HCT116 (cell line): ENCODE measurements around the gene PXDN. TPM values are rescaled to one million over a fixed set of nuclear protein-coding genes. Genes with fewer than 3 reads are reported as not detected.

ENCODE experiments used
- ATAC-seq: fragments of 200-7000 bp; cut with Tn5 transposase; 2 replicates; pipeline ENCODE4 v1.9.1; 2020; ENCODE audit warnings: mild to moderate bottlenecking, moderate library complexity
- BruUV-seq: library from RNA; stranded (reverse); fragments of 400-500 nt; replicated peaks from 2 replicates; lab custom pipeline; 2021; lab: Mats Ljungman, UMichigan
- CTCF ChIA-PET: fragments of 300-600 bp; sonication (Branson Sonifier 250); formaldehyde crosslinking; loops from one replicate; lab custom pipeline; 2021; ENCODE audit warnings: antibody characterized with exemption; lab: Charles Lee
- POLR2A ChIA-PET: fragments of 300-600, 350-600 bp; sonication (Branson Sonifier 250); formaldehyde crosslinking; loops from one replicate; lab custom pipeline; 2021; ENCODE audit warnings: antibody characterized with exemption; lab: Charles Lee
- RAD21 ChIA-PET, 2 experiments: fragments of 300-600 bp; sonication (Branson Sonifier 250); formaldehyde crosslinking; loops; one replicate each; lab custom pipeline; 2023; ENCODE audit warnings: low total read pairs in 2 of 2; ENCODE audit not compliant: uncharacterized antibody in 2 of 2, unreplicated experiment in 2 of 2, low non-redundant PET in 1 of 2; lab: Charles Lee
- DNase-seq: peaks from one replicate; pipeline ENCODE4 v3.0.0-alpha.2; 2010; ENCODE audit warnings: low read depth, low spot score
- H2AFZ ChIP-seq: fragments of 200-600 bp; shearing (Covaris generic), sonication (generic); 2 replicates; pipeline ENCODE4 v1.6.1; 2017; ENCODE audit warnings: low read depth, mixed run types, mixed read lengths, antibody characterized with exemption, low read length; ENCODE audit not compliant: poor library complexity, severe bottlenecking
- H3K27ac ChIP-seq: 2 replicates; pipeline ENCODE4 v1.5.1; 2012; ENCODE audit warnings: low read depth, low read length
- H3K27me3 ChIP-seq: fragments of 200-600 bp; sonication (generic); 2 replicates; pipeline ENCODE4 v1.6.1; 2016; ENCODE audit warnings: mixed run types, low read length, mixed read lengths; ENCODE audit not compliant: insufficient read depth
- H3K36me3 ChIP-seq, 2 experiments: fragments of 200-500 bp in 1 of 2; fragments of 200-600 bp in 1 of 2; sonication (Bioruptor generic) in 1 of 2; sonication (generic) in 1 of 2; 2 replicates each; pipeline versions ENCODE4 v1.5.1 to v1.6.1; 2014 to 2016; ENCODE audit warnings: low read length in 2 of 2, inconsistent platforms in 1 of 2, mixed read lengths in 1 of 2, mixed run types in 1 of 2; ENCODE audit not compliant: insufficient read depth in 2 of 2, control insufficient read depth in 1 of 2
- H3K4me1 ChIP-seq, 2 experiments: fragments of 200-600 bp in 1 of 2; sonication (generic) in 1 of 2; 2 replicates each; pipeline versions ENCODE4 v1.5.1 to v1.6.1; 2012 to 2017; ENCODE audit warnings: low read length in 2 of 2, inconsistent platforms in 1 of 2, mild to moderate bottlenecking in 1 of 2, mixed read lengths in 1 of 2, mixed run types in 1 of 2, moderate library complexity in 1 of 2; ENCODE audit not compliant: insufficient read depth in 2 of 2, control insufficient read depth in 1 of 2
- H3K4me2 ChIP-seq: fragments of 200-600 bp; sonication (generic); 2 replicates; pipeline ENCODE4 v1.6.1; 2017; ENCODE audit warnings: mixed run types, low read length, mixed read lengths
- H3K4me3 ChIP-seq, 2 experiments: fragments of 200-600 bp in 1 of 2; sonication (generic) in 1 of 2; replicated peaks in 1 of 2; 2 replicates each; pipeline ENCODE4 v1.5.1; 2011 to 2016; ENCODE audit warnings: low read length in 2 of 2, control low read depth in 1 of 2, low read depth in 1 of 2, mild to moderate bottlenecking in 1 of 2, mixed read lengths in 1 of 2, mixed run types in 1 of 2
- H3K79me2 ChIP-seq: fragments of 200-600 bp; sonication (generic); 2 replicates; pipeline ENCODE4 v1.6.1; 2017; ENCODE audit warnings: mild to moderate bottlenecking, mixed run types, low read length, moderate library complexity, mixed read lengths; ENCODE audit not compliant: insufficient read depth
- H3K9ac ChIP-seq: fragments of 200-600 bp; sonication (generic); 2 replicates; pipeline ENCODE4 v1.6.1; 2016; ENCODE audit warnings: low read length, mixed read lengths
- H3K9me2 ChIP-seq: fragments of 200-600 bp; sonication (generic), shearing (Covaris generic); 2 replicates; pipeline ENCODE4 v1.6.1; 2017; ENCODE audit warnings: mixed run types, mild to moderate bottlenecking, moderate library complexity; ENCODE audit not compliant: insufficient read depth
- H3K9me3 ChIP-seq, 2 experiments: fragments of 200-500 bp in 1 of 2; fragments of 200-600 bp in 1 of 2; sonication (Bioruptor generic) in 1 of 2; sonication (generic) in 1 of 2; 2 replicates each; pipeline ENCODE4 v1.6.1; 2014 to 2017; ENCODE audit warnings: low read length in 2 of 2, mixed read lengths in 2 of 2, inconsistent platforms in 1 of 2, low read depth in 1 of 2, mild to moderate bottlenecking in 1 of 2, mixed run types in 1 of 2, moderate library complexity in 1 of 2; ENCODE audit not compliant: control insufficient read depth in 1 of 2, insufficient read depth in 1 of 2
- H4K20me1 ChIP-seq: fragments of 200-600 bp; sonication (generic), shearing (Covaris generic); 2 replicates; pipeline ENCODE4 v1.6.1; 2017; ENCODE audit warnings: mixed run types, mild to moderate bottlenecking, moderate library complexity; ENCODE audit not compliant: insufficient read depth
- ATF3 ChIP-seq: IDR thresholded peaks from 2 replicates; pipeline ENCODE4 v1.6.1; 2012
- CBX3 ChIP-seq: IDR thresholded peaks from 2 replicates; pipeline ENCODE4 v1.6.1; 2012; ENCODE audit warnings: low read depth
- CEBPB ChIP-seq: IDR thresholded peaks from 2 replicates; pipeline ENCODE4 v1.6.1; 2012; ENCODE audit warnings: low read depth
- CTCF ChIP-seq, 3 experiments: fragments of 200-600 bp in 1 of 3; sonication (generic) in 1 of 3; IDR thresholded peaks in 2 of 3; conservative IDR thresholded peaks in 1 of 3; 2 replicates each; pipeline ENCODE4 v1.5.1; 2012 to 2017; ENCODE audit warnings: low read depth in 2 of 3, low read length in 2 of 3, antibody characterized with exemption in 1 of 3, borderline replicate concordance in 1 of 3, control low read depth in 1 of 3, mild to moderate bottlenecking in 1 of 3, mixed read lengths in 1 of 3, mixed run types in 1 of 3, moderate library complexity in 1 of 3; ENCODE audit not compliant: insufficient read depth in 1 of 3
- EZH2 ChIP-seq: fragments of 200-600 bp; sonication (generic); IDR thresholded peaks from 2 replicates; pipeline ENCODE4 v1.6.1; 2017; ENCODE audit warnings: antibody characterized with exemption, mixed run types
- EZH2phosphoT487 ChIP-seq: fragments of 200-600 bp; IDR thresholded peaks from 2 replicates; pipeline ENCODE4 v1.6.1; 2018; ENCODE audit warnings: antibody characterized with exemption, borderline replicate concordance
- FOSL1 ChIP-seq: IDR thresholded peaks from 2 replicates; pipeline ENCODE4 v1.6.1; 2012; ENCODE audit warnings: low read depth
- JUND ChIP-seq: IDR thresholded peaks from 2 replicates; pipeline ENCODE4 v1.6.1; 2012
- POLR2A ChIP-seq: IDR thresholded peaks from 2 replicates; pipeline ENCODE4 v1.7.0; 2011; ENCODE audit warnings: borderline replicate concordance; ENCODE audit not compliant: insufficient read depth, insufficient read length; ENCODE audit errors: extremely low read depth
- POLR2AphosphoS5 ChIP-seq: IDR thresholded peaks from 2 replicates; pipeline ENCODE4 v1.6.1; 2011; ENCODE audit warnings: mild to moderate bottlenecking, low read depth, low read length, moderate library complexity
- RAD21 ChIP-seq: IDR thresholded peaks from 2 replicates; pipeline ENCODE4 v1.6.1; 2012; ENCODE audit warnings: low read depth, mild to moderate bottlenecking
- REST ChIP-seq: IDR thresholded peaks from 2 replicates; pipeline ENCODE4 v1.6.1; 2012; ENCODE audit warnings: low read depth
- SIN3A ChIP-seq: IDR thresholded peaks from 2 replicates; pipeline ENCODE4 v1.6.1; 2012; ENCODE audit warnings: low read depth
- SRF ChIP-seq: IDR thresholded peaks from 2 replicates; pipeline ENCODE4 v1.6.1; 2012; ENCODE audit warnings: low read depth
- TCF7L2 ChIP-seq: IDR thresholded peaks from 2 replicates; pipeline ENCODE4 v1.7.0; 2011; ENCODE audit warnings: borderline replicate concordance, inconsistent platforms; ENCODE audit not compliant: insufficient read depth, insufficient read length; ENCODE audit errors: extremely low read depth
- YY1 ChIP-seq: IDR thresholded peaks from 2 replicates; pipeline ENCODE4 v1.6.1; 2011; ENCODE audit warnings: low read length, low read depth, moderate library complexity, mild to moderate bottlenecking; ENCODE audit not compliant: insufficient replicate concordance; ENCODE audit errors: extremely low read depth
- ZBTB33 ChIP-seq: IDR thresholded peaks from 2 replicates; pipeline ENCODE4 v1.6.1; 2011; ENCODE audit warnings: mild to moderate bottlenecking, low read length, moderate library complexity; ENCODE audit not compliant: insufficient replicate concordance; ENCODE audit errors: extremely low read depth
- ZFX ChIP-seq: fragments of 450-650 bp; IDR thresholded peaks from 2 replicates; pipeline ENCODE4 v1.6.1; 2017
- ZNF274 ChIP-seq: fragments of 200-500 bp; sonication (Bioruptor generic); IDR thresholded peaks from 2 replicates; pipeline ENCODE4 v1.6.1; 2014; ENCODE audit warnings: mild to moderate bottlenecking, low read depth, low read length, inconsistent platforms
- intact Hi-C: fragments of 100-400 bp; cut with micrococcal nuclease; formaldehyde crosslinking; loops from 2 replicates; pipeline ENCODE4 v1.10.0; 2022
- total RNA-seq: library from RNA; stranded (reverse); gene quantifications from one replicate; pipeline ENCODE4 v1.2.1, GENCODE V29; 2021; ENCODE audit not compliant: unreplicated experiment

The PXDN gene
- total RNA-seq, 1 experiment from 2014 or later = 10.7 TPM

- TF ChIP-seq CBX3 (no peak), SIN3A (no peak), FOSL1 (no peak), CEBPB (no peak)
Observed at GRCh38 chr2:1742301-1742680, 2.0 kb downstream of the PXDN start (continued).

- no peaks in the 10 kb centered on the region for H3K79me2 ChIP-seq
- no peak for ATAC-seq
- ChIA-PET RAD21 (no interaction called here), CTCF (interaction anchor here (1.4 kb wide), 1 partner anchor 9 kb away, joined by 3 read pairs; no protein-coding TSS in a partner anchor)
- TF ChIP-seq EZH2phosphoT487 (no peak), POLR2A (no peak), RAD21 (no peak), ATF3 (no peak), SIN3A (no peak), REST (no peak), ZBTB33 (no peak), EZH2 (no peak), JUND (no peak), ZFX (no peak), YY1 (no peak), POLR2AphosphoS5 (no peak), TCF7L2 (no peak), CEBPB (no peak), CTCF (IDR thresholded peaks at IDR 0.05 in 2 of 3, conservative IDR thresholded peaks at IDR 0.05 in 1 of 3; ENCODE audit: borderline replicate concordance in 1 of 3, insufficient read depth in 1 of 3, low read depth in 2 of 3, low read length in 2 of 3) (no peak), SRF (no peak), ZNF274 (no peak), CBX3 (no peak)
- TF ChIP-seq, all 23 proteins: peak for 0
- Histone ChIP-seq H3K36me3 (no peaks in the 10 kb centered on the region), H3K9ac (no peak overlapping the region), H3K9me2 (no peaks in the 10 kb centered on the region), H3K4me3 (no peak overlapping the region), H3K9me3 (no peaks in the 10 kb centered on the region), H4K20me1 (no peaks in the 10 kb centered on the region), H3K4me2 (no peak overlapping the region), H3K4me1 (peaks cover 0 to 2% of the 10 kb centered on the region in 2 experiments; a peak in 1 of 4 replicates), H2AFZ (no peak overlapping the region), H3K27me3 (peaks cover 3% of the 10 kb centered on the region; the same call in 1 of the 2 replicates), H3K27ac (no peak overlapping the region)
- POLR2A ChIA-PET = no interaction called here
- no peak for DNase-seq
- BruUV-seq = no TSS peak
- intact Hi-C loops = no loop called here
Observed at GRCh38 chr2:1741851-1742250, 2.5 kb downstream of the PXDN start.
